HG02973 (cell line): ENCODE measurements around the gene ANXA6.
"Not testable (repeated sequence)": the region's sequence is repeated elsewhere in the genome, so short reads cannot be mapped to it uniquely, and the experiment has no call there.

Experiments used
- ATAC-seq: cut with Tn5 transposase; IDR thresholded peaks from one replicate; pipeline ENCODE4 v1.9.1; 2021; ENCODE audit warnings: moderate library complexity; ENCODE audit not compliant: unreplicated experiment

ANXA6 gene

DNA sequence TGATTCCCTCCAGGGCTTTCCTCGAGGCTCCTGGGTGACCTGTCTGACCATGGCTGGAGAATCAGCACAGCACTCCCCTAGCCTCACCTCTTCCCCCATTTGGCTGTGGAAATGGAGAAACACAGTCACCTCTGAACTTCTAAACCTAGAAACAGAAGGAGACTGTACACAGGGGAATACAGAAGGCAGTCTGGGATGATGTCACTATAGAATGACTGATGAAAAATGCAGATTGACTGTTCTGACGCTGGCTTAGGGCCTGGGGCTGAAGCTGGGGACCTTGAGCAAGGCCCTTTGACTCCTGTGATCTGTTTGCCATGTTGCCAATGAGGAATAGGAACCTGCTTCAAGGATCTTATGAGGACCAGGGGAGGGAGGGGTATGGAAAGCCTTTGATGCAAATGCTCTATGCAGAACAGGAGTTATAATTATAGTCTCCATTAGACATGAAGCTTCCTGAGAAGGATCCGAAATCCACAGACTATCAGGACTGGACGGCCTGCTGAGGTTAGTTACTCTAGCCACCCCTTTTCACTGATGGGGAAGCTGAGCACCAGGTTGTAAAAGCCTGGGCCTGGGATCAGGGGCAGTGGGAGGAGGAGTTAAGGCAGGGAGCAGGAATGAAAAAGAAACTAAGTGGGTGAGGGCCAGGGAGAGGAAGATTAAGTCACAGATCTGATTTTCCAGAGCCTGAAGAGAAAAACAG lies 24.4 kb upstream of the ANXA6 start:
- ATAC-seq, result no peak

DNA sequence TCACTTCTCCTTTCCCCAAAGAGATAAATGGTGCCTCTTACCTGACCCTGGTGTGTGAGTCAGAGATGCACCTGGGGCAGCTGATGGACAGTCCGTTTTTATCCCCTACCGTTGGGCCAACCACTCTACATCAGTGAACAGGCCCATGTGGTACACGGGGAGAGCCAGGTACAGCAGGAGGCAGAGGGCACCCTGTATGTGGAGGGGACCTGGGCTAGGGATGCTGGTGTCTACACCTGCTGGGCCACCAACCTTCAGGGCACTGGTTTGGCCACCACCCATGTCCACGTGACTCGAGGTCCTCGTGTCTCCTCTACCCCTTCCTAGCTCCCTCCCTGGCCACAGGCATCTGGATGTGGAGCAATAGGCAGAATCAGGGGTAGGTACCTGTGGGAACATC lies 22.7 kb upstream of the ANXA6 start:
- ATAC-seq, result no peak

DNA sequence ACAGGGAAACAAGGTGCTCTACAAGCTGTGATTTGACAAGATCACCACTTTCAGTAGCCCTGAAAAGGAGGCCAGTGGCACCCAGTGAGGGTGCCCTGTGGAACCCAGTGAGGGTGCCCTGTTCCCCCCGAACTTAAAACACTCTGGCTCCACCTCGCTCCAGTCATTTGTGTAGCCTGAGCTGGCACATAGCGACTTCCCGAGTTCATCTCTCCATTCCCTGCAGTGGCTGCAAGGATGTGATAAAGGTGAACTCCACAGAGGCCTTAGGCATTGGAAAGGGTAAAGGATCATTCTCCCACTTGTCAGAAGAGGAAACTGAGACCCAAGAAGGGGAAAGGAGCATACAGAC lies 21.9 kb upstream of the ANXA6 start:
- ATAC-seq, result no peak

DNA sequence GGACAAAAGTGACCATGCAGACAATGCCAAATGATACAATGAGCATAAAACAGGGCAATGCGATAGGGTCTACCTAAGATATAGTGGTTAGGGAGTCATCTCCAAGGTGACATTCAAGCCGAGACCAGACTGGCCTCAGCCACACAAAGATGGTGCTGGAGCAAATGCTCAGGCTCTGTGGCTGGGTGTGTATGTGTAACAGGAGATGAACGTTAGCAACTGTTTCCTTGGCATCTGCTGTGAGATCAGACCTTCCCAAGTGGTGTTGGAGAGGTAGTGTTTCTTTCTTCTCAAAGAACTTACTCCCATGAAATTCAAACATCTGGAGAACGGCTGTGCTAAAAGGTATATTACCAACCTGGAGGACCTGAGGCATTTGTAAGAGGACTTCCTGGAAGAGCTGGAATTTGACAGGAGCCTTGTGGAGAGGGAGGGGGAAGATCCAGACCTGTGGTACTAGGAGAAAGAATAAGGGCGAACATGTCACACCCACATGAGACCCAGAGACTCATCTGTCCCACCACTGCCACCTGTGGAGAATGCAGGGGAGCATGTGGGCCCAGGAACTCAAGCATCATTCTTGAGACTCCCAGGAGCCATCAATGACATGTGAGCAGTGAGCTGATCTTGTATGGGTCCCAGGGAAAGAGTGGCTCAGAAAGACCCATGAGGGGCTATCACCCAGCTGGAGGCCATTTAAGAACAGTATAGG lies 21.4 kb upstream of the ANXA6 start:
- no peak for ATAC-seq

DNA sequence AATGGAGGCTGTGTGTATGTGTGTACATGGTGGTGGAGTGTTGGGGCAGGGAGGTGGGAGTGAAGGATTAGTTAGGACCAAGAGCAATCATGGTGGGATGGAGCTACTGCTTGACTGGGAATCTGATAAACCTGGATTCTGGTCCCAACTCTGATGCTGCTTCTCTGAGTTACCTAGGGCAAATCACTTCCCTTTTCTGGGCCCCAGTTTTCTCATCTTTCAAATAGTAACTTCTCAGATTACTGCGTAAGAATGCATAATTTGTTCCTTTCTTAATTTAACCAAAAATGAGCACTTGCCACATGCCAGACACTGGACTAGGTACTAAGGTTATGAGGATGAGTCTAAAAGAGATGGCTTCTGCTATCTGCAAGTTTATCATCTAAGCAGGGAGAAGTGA lies 20.8 kb upstream of the ANXA6 start:
- no peak for ATAC-seq

DNA sequence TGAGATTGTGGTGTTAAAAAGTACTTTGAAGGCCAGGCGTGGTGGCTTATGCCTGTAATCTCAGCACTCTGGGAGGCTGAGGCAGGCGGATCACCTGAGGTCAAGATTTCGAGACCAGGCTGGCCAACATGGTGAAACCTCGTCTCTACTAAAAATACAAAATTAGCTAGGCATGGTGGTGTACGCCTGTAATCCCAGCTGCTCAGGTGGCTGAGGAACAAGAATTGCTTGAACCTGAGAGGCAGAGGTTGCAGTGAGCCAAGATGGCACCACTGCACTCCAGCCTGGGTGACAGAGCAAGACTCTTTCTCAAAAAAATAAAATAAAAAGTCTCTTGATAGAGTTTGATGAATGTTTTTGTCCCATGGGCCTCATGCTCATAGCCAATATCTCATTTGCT lies 18.7 kb upstream of the ANXA6 start:
- not testable (repeated sequence) for ATAC-seq

DNA sequence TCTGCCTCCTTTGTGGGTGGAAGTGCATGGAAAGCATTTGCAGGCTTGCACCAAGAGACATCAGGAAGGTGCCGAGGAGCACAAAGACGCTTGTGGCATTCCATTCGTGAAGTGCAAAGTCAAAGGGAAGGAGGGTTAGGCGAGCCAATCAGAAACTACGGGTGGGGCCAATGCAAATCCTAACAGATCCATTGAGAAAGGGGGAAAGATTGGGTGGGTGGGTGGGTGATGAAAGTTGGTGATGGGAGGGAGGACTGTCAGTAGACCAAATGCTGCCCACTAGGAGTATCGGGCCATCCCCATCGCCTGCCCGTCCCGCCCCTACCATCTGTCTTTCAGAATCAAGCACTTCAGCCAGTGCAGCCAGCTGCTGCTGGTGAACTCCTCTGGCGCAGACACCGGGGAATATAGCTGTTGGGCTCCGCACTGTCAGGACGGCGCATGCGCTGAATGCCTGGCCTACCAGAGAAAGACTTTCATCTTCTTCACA lies 17.1 kb upstream of the ANXA6 start:
- no peak for ATAC-seq

DNA sequence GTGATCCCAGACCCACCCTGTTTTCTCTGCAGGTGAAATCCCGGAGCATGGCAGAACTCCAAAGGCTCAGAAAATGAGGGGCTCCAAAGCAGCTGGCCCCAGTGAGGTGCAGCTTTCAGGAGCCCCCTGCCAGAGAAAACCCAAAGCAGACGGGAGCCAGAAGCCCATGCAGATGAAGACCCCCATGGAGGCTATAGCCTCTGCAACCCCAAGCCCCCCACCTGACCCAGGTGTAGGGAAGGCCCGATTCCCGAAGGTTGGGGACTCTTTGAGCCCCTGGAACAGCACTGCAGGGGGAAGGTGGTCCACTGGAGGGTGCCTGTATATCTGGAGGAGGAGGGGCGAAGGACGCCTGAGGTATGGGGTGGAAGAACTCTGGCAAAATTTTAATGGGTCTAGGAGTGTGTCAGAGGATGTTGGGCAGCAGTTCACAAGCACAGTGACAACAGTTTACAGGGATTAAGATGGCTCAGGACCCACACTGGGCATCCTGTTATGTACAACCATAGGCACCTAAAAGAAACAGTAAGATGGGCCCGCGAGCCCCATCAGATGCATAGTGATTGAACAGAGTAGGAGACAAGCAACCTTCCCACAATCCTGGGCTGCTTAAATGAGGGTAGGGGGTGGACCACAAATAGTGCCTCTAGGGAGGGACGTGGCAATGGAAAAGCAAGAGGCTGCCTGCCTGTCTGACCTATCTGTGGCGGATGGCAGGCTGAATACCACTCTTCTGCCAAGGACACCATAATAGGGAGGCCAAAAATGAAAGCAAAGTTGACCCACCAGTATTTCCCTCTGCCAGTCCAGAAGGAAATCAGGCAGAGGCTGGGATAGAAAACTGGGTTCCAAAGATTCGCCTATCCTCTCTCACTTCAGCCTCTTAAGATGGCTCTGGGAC lies 16.4 kb upstream of the ANXA6 start:
- no peak for ATAC-seq

DNA sequence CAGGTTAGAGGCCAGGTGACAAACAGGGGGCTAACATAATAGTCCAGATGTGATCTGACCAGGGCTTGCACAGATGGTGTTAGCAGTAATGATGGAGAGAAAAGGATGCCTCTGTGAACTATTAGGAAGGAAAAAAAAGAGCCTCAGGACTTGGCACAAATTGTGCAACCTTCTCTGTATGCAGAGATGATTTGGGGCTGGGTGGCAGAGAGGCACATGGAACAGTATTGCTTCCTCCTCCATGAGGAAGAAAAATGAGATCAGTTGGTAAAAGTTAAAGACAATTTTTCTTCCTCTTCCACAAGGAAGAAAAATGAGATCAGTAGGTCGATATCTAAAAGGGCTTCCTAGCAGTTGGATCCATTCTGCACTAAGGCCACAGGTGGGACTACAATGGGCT lies 13.9 kb upstream of the ANXA6 start:
- no peak for ATAC-seq

DNA sequence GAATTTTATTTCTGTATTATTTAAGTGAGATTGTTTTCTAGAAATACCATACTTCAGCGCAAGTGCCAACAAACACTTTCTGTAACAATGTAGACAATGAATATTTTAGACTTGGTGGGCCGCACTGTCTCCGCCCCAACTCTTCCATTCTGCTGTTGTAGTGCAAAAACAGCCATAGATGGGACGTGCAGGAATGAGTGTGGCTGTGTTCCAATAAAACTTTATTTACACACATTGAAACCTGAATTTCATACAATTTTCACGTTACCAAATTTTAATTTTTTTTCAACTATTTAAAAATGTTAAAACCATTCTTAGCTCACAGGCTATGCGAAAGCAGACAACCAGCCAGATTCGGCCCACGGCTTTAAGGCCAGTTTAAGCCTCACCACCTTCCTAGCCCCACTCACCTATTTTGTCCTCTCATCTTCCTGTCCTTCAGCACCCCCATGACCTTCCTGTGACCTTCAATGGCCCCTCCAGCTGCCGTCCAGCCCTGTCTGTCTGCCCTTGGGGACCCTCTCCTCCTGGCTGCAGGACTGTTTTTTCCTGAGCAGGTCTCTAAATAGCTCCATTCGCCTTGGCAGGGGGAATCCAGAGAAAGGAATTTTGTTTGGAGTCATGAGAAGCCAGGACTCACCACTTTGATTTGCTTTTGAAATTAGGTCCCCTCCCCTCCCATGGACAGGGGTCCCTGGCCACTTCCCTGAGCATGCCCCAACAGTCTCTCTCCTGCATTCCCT lies 11.2 kb upstream of the ANXA6 start:
- no peak for ATAC-seq

DNA sequence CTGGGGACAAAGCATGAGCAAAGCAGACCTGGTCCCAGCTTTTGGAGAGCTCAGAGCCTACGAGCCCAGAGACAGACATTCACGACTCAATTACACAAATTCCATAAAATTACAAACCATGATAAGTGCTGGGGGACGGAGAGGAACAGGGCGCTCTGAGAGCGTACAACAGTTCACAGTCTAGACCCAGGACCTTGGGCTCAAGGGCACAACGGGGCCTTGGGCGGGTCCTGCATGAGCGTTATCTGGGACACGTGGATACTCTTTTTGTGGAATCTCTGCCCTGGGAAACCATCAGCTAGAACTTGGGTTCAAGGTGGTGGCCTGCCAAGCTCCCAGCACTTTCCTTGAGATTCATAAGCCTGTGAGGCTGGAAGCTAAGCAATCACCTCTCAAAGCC lies 9.4 kb upstream of the ANXA6 start:
- ATAC-seq, result no peak

DNA sequence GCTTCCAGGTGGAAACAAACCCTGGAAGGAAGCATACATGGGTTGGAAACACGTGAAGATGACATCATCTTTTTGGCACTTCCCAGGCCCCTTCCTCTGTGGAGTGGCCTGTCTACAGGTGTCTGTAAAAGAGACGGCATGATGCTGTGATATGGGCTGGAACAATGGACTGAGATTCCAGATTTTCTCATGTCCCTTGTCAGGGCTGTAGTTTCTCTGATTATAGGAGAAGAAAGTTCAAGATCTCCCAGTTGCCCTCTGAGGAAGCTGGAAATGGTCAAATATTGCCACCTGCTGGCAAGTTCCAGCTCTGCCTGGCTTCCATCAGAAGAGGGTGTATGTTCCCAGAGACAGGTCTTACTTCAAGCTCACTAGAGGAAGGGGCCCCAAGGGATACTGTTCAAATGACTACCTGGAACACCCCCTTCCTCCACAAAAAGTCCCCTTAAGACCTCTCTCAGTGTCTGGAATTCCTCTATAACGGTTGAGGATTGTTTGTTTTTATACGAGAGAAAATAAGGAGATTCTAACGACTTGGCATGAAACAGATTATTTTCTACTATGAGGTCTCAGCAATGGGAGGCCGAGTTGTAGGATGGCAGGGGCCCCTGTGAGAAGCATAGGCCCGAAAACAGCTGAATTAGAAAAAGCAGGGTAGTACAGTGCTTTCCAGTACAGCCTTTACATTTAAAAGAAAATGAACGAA lies 7.3 kb upstream of the ANXA6 start:
- peak; percentile 87 for ATAC-seq

DNA sequence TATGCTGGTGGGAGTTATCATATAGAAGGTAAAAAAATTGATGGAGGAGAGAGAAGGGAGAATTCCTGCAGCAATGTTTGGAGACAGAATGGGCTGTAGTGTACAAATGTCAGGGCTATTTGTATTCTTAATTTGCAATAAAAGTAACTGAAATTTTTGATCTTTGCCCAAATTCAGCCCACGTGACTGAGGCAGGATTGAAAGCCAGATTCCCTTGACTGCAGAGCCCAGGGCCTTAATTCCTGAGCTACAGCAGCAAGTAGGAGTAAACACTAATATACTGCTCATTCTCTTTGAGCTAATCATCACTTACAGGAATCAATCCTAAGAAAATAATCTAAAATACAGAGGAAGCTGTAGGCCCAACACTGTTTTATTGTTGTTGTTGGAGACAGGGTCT lies 5.2 kb upstream of the ANXA6 start:
- no peak for ATAC-seq

DNA sequence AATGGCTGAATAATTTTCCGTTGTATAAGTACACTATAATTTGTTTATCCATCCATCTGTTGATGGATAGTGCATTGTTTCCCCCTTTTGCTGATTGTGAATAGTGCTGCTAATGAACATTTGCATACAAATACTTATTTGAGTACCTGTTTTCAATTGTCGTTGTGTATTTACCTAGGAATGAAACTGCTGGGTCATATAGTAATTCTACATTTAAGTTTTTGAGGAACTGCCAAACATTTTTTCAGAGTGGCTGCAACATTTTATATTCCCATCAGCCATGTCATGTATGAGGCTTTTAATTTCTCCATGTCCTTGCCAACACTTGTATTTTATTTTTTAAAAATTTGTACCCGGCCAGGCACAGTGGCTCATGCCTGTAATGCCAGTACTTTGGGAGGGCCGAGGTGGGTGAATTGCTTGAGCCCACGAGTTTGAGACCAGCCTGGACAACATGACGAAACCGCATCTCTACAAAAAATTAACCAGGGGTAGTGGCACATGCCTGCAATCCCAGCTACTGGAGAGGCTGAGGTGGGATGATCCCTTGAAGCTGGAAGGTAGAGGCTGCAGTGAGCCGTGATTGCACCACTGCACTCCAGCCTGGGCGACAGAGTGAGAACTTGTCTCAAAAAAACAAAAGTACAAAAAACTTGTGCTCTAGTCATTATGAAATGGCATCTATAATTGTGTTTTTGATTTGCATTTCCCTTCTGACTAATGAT lies 2.2 kb upstream of the ANXA6 start:
- peak; percentile 26 for ATAC-seq

DNA sequence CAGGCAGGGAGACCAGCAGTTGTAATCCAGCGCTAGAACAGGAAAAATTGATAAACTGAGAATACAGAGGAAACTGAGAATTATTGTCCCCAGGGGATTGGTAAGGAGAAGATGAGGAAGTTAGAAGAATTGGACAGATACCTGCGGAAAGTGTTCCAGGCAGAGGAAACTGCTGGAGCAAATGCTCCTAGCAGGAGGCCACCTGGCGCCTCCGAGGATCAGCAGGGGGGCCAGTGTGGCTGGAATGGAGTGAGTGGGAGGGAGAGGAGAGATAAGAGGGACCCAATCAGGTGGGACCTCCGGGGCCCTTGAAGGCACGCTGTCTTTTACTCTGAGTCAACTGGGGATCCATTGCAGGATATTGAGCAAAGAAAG lies 695 bp upstream of the ANXA6 start:
- ATAC-seq, result no peak

DNA sequence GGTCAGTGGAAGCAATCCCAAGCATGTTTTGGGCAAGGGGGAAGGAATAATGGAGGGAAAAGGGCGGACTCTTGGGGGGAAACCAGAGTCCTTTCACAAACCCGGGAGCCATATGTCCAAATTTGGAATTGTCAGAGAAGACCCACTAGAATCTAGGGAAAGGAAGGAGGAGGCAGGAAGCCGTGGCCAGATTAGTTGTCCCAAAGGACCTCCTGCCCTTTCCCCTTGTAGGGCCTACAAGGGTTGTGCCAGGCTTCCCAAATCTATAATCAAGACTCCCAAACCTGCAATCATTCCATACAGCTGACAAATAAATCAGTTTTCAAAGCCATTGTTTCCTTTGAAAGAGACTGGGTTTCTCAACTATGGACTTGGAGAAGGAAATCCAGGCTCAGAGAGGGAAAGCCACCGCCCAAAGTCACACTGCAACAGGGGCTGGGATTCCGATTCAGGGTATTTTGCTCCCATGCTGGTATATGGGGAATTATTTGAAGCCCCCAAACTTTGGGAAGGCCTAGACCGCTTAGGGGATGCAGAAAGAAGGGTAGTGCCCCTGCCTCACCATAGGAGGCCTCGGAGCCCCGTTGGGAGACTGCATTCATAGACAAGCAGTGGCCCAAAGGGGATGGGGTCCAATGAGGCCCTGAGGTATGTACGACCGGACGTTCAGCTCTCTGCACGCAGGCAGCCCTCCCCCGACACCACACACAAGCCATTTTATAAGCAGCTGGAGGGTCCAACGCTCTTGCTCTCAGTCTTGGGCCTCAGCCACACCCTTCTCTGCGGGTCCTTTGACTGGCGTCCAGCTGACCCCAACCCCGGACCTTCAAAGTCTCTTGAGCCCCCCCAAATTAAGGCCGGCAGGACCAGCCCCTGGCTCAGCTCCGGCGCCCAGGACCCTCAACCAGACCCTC lies 815 bp downstream of the ANXA6 start:
- no peak for ATAC-seq

DNA sequence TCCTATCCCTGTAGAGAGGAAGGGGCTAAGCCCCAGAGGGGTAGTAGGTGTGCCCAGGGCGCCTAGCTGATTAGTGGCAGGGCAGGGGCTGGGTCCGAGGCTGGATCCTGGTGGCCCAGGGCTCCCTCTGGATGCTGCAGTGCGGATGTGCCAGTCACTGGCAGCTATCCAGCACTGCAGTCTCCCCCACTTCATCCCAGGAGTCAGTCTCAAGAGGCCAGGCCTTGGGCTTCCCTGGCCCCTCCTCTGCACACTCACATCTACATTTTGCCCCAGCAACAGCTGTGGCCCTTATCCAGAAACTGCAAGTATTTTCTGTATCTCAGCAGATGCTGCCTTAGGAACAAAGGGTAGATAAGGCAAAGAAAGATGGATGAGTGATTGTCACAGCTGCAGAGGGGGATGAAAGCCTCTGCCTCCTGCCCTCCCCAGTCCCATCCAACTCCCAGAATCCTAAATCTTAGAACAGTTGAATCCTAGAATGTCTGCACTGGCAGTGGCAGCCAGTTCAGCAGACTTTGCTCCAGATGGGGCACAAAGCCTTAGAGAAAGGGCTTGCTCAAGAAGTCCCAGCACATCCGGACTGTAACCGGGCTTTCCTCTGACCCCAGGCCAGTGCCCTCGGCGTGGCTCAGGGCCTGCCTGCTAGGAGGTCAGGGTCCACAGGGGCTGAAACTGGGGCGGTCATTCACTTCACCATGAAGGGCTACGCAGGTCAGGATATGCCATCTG lies 1.6 kb downstream of the ANXA6 start:
- ATAC-seq, result peak; percentile 30
